Endothelial cell of umbilical vein (primary cell): Measurements from ENCODE around the gene SLC8A1. TPM values are rescaled to one million over a fixed set of nuclear protein-coding genes. Genes with fewer than 3 reads are reported as not detected.

Experiments
- BruUV-seq: library from RNA; stranded (reverse); fragments of 400-500 nt; replicated peaks from 2 replicates; lab custom pipeline; 2021; lab: Mats Ljungman, UMichigan
- CTCF ChIA-PET: fragments of 300-600, 350-600 bp; sonication (Branson Sonifier 250); formaldehyde crosslinking; loops from one replicate; lab custom pipeline; 2021; ENCODE audit warnings: antibody characterized with exemption, inconsistent platforms; lab: Charles Lee
- POLR2A ChIA-PET: fragments of 300-600, 350-600 bp; sonication (Branson Sonifier 250); formaldehyde crosslinking; loops from one replicate; lab custom pipeline; 2021; ENCODE audit warnings: antibody characterized with exemption, inconsistent platforms; lab: Charles Lee
- DNase-seq: peaks from one replicate; pipeline ENCODE4 v3.0.0-alpha.2; 2011; ENCODE audit warnings: low read depth, low spot score
- FAIRE-seq: peaks from 2 replicates; lab custom pipeline; 2011; peaks lifted over from hg19 to GRCh38; lab: Jason Lieb, UNC
- H2AFZ ChIP-seq: 2 replicates; pipeline ENCODE4 v1.6.0; 2012; ENCODE audit warnings: low read depth, low read length, control low read depth, inconsistent platforms
- H3K27ac ChIP-seq: 2 replicates; pipeline ENCODE4 v1.5.1; 2011; ENCODE audit warnings: low read depth, mild to moderate bottlenecking, control low read depth, low read length, moderate library complexity; ENCODE audit not compliant: insufficient read depth
- H3K27me3 ChIP-seq, 2 experiments: 2 replicates each; pipeline versions ENCODE4 v1.6.0 to v1.6.1; 2011; ENCODE audit warnings: low read length in 2 of 2, mixed read lengths in 1 of 2; ENCODE audit not compliant: control insufficient read depth in 2 of 2, insufficient read depth in 2 of 2
- H3K36me3 ChIP-seq, 2 experiments: 2 replicates in 1 of 2; 3 replicates in 1 of 2; pipeline ENCODE4 v1.5.1; 2011; ENCODE audit warnings: low read length in 2 of 2, mild to moderate bottlenecking in 1 of 2, moderate library complexity in 1 of 2; ENCODE audit not compliant: control insufficient read depth in 2 of 2, insufficient read depth in 2 of 2; ENCODE audit errors: extremely low read depth in 1 of 2
- H3K4me1 ChIP-seq: 3 replicates; pipeline ENCODE4 v1.5.1; 2011; ENCODE audit warnings: mild to moderate bottlenecking, low read length; ENCODE audit not compliant: control insufficient read depth, insufficient read depth; ENCODE audit errors: extremely low read depth
- H3K4me2 ChIP-seq: 2 replicates; pipeline ENCODE4 v1.6.1; 2011; ENCODE audit warnings: low read length, control low read depth, mixed read lengths; ENCODE audit not compliant: insufficient read depth
- H3K4me3 ChIP-seq, 3 experiments: fragments of 200-600 bp in 1 of 3; sonication (generic), shearing (Covaris generic) in 1 of 3; replicated peaks in 1 of 3; 2 replicates each; pipeline ENCODE4 v1.5.1; 2011 to 2016; ENCODE audit warnings: control low read depth in 3 of 3, low read length in 3 of 3, mild to moderate bottlenecking in 2 of 3, inconsistent platforms in 1 of 3, low read depth in 1 of 3, moderate library complexity in 1 of 3; ENCODE audit not compliant: insufficient read depth in 1 of 3
- H3K79me2 ChIP-seq: 2 replicates; pipeline ENCODE4 v1.6.0; 2012; ENCODE audit warnings: low read length, inconsistent platforms; ENCODE audit not compliant: control insufficient read depth, insufficient read depth
- H3K9ac ChIP-seq: replicated peaks from 2 replicates; pipeline ENCODE3; 2011; ENCODE audit warnings: low read length, control low read depth; ENCODE audit not compliant: insufficient read depth; ENCODE audit errors: extremely low read depth
- H3K9me1 ChIP-seq: replicated peaks from 3 replicates; pipeline ENCODE4 v1.6.0; 2011; ENCODE audit warnings: mild to moderate bottlenecking, low read length; ENCODE audit not compliant: control insufficient read depth, insufficient read depth; ENCODE audit errors: extremely low read depth
- H3K9me3 ChIP-seq: replicated peaks from 2 replicates; pipeline ENCODE4 v1.5.1; 2012; ENCODE audit warnings: low read length, inconsistent platforms; ENCODE audit not compliant: control insufficient read depth, insufficient read depth
- H4K20me1 ChIP-seq: replicated peaks from 2 replicates; pipeline ENCODE3; 2011; ENCODE audit warnings: mild to moderate bottlenecking, low read length; ENCODE audit not compliant: control insufficient read depth, insufficient read depth; ENCODE audit errors: extremely low read depth
- CTCF ChIP-seq, 2 donors: IDR thresholded peaks; 1 replicate in 1 of 2; 2 replicates in 1 of 2; pipeline ENCODE4 v1.5.1; 2011; ENCODE audit warnings: low read length in 2 of 2, mild to moderate bottlenecking in 2 of 2, moderate library complexity in 2 of 2, control low read depth in 1 of 2, inconsistent platforms in 1 of 2, low read depth in 1 of 2; ENCODE audit not compliant: insufficient read depth in 1 of 2; ENCODE audit errors: extremely low read depth in 1 of 2
- EZH2 ChIP-seq: IDR thresholded peaks from 2 replicates; pipeline ENCODE4 v1.6.1; 2012; ENCODE audit warnings: borderline replicate concordance, low read depth, mild to moderate bottlenecking, moderate library complexity, low read length, inconsistent platforms; ENCODE audit not compliant: severe bottlenecking
- FOS ChIP-seq: IDR thresholded peaks from 2 replicates; pipeline ENCODE4 v1.6.1; 2011; ENCODE audit warnings: mild to moderate bottlenecking, low read length, moderate library complexity, borderline replicate concordance; ENCODE audit not compliant: insufficient read depth
- GATA2 ChIP-seq: IDR thresholded peaks from 2 replicates; pipeline ENCODE4 v1.7.0; 2011; ENCODE audit warnings: low read depth, mild to moderate bottlenecking, moderate library complexity, mixed read lengths, low read length; ENCODE audit not compliant: insufficient read length, insufficient read depth
- JUN ChIP-seq: IDR thresholded peaks from 2 replicates; pipeline ENCODE4 v1.6.1; 2011; ENCODE audit warnings: borderline replicate concordance, low read depth; ENCODE audit not compliant: insufficient read length, insufficient read depth
- MAX ChIP-seq: IDR thresholded peaks from 2 replicates; pipeline ENCODE4 v1.6.1; 2011; ENCODE audit not compliant: insufficient read depth, insufficient read length
- MYC ChIP-seq: IDR thresholded peaks from one replicate; pipeline ENCODE4 v1.6.1; 2011; ENCODE audit warnings: mild to moderate bottlenecking, low read depth, low read length
- POLR2A ChIP-seq: IDR thresholded peaks from 2 replicates; pipeline ENCODE4 v1.6.1; 2012; ENCODE audit warnings: low read depth, mild to moderate bottlenecking, control low read depth, low read length
- POLR2AphosphoS5 ChIP-seq: IDR thresholded peaks from 2 replicates; pipeline ENCODE4 v1.6.1; 2012; ENCODE audit warnings: low read depth, mild to moderate bottlenecking, control low read depth, low read length, moderate library complexity; ENCODE audit not compliant: insufficient read depth
- dilution Hi-C: fragments of 300-500 bp; cut with MboI; formaldehyde crosslinking; loops from one replicate; pipeline ENCODE4 v1.15.0; 2019; ENCODE audit warnings: low sequenced_read_pairs; ENCODE audit not compliant: extremely low pct_ligation_motif_present
- intact Hi-C: fragments of 100-400 bp; cut with micrococcal nuclease; formaldehyde crosslinking; loops from one replicate; pipeline ENCODE4 v1.10.0; 2022
- polyA plus RNA-seq, 4 experiments: library from polyadenylated mRNA; depleted of rRNA in 3 of 4; stranded (reverse) in 3 of 4; unstranded in 1 of 4; fragments of >200 nt; gene quantifications; 2 replicates each; pipeline versions ENCODE4 v1.2.1 to v1.2.3, GENCODE V29; 2011 to 2012; ENCODE audit warnings: missing spikeins in 1 of 4
- total RNA-seq: library from RNA; stranded (reverse); gene quantifications from 2 replicates; pipeline ENCODE4 v1.2.3, GENCODE V29; 2021

Gene SLC8A1
- total and polyA plus RNA-seq, 2 donors (not counting 3 experiments of a cell fraction or from before 2014, with no cell fraction given), result 0.19 to 1.8 TPM

GRCh38 chr2:40148334-40148733, 303.6 kb downstream of the SLC8A1 start:
- Histone ChIP-seq H3K9me1 (no peaks in the 10 kb centered on the region), H2AFZ (no peak overlapping the region), H4K20me1 (no peaks in the 10 kb centered on the region), H3K4me1 (no peaks in the 10 kb centered on the region), H3K9me3 (no peaks in the 10 kb centered on the region), H3K27me3 (no peaks in the 10 kb centered on the region), H3K36me3 (no peaks in the 10 kb centered on the region), H3K4me2 (no peak overlapping the region), H3K9ac (no peak overlapping the region), H3K79me2 (no peaks in the 10 kb centered on the region), H3K4me3 (no peak overlapping the region), H3K27ac (no peak overlapping the region)
- DNase-seq (no peak), FAIRE-seq (no peak)
- dilution Hi-C loops (no loop called here), intact Hi-C loops (no loop called here)
- BruUV-seq, result no TSS peak
- TF ChIP-seq EZH2 (no peak), FOS (no peak), CTCF (IDR thresholded peaks at IDR 0.05; ENCODE audit: extremely low read depth in 1 of 2, insufficient read depth in 1 of 2, low read depth in 1 of 2, low read length in 2 of 2) (no peak), POLR2AphosphoS5 (no peak), GATA2 (no peak), POLR2A (no peak), JUN (no peak), MYC (no peak), MAX (no peak)
- ChIA-PET CTCF (no interaction called here), POLR2A (no interaction called here)
